Naive thymus-derived CD4-positive, alpha-beta T cell (primary cell): ENCODE measurements around the gene CDYL2. TPM values are rescaled to one million over a fixed set of nuclear protein-coding genes. Genes with fewer than 3 reads are reported as not detected.

Experiments used
- ATAC-seq: fragments of 150-1000 bp; cut with Tn5 transposase; 2 replicates; pipeline ENCODE4 v1.10.0; 2021; ENCODE audit warnings: mild to moderate bottlenecking, moderate library complexity
- CTCF ChIA-PET: fragments of 350-600 bp; sonication (Branson Sonifier 250); formaldehyde crosslinking; loops from one replicate; lab custom pipeline; 2021; ENCODE audit warnings: antibody characterized with exemption; lab: Charles Lee
- POLR2A ChIA-PET: fragments of 350-600 bp; sonication (Branson Sonifier 250); formaldehyde crosslinking; loops from one replicate; lab custom pipeline; 2021; ENCODE audit warnings: antibody characterized with exemption, inconsistent platforms; lab: Charles Lee
- DNase-seq, 9 donors: peaks; one replicate each; pipeline versions ENCODE4 v3.0.0 to v3.0.0-alpha.2; 2020 to 2022; ENCODE audit warnings: mixed read lengths in 1 of 9
- H3K27ac ChIP-seq: one replicate; pipeline ENCODE4 v1.7.0; 2013; ENCODE audit warnings: mild to moderate bottlenecking, low read depth, low read length, moderate library complexity
- H3K27me3 ChIP-seq, 2 donors: one replicate each; pipeline ENCODE4 v1.7.0; 2013; ENCODE audit warnings: low read length in 2 of 2, mild to moderate bottlenecking in 2 of 2, moderate library complexity in 2 of 2; ENCODE audit not compliant: control insufficient read depth in 2 of 2, insufficient read depth in 2 of 2
- H3K36me3 ChIP-seq, 3 experiments: 1 replicate in 2 of 3; 2 replicates in 1 of 3; pipeline ENCODE4 v1.7.0; 2013; ENCODE audit warnings: low read length in 3 of 3, mild to moderate bottlenecking in 3 of 3, moderate library complexity in 1 of 3; ENCODE audit not compliant: insufficient read depth in 3 of 3, control insufficient read depth in 2 of 3
- H3K4me1 ChIP-seq, 2 donors: one replicate each; pipeline ENCODE4 v1.7.0; 2013; ENCODE audit warnings: low read length in 2 of 2, mild to moderate bottlenecking in 2 of 2, moderate library complexity in 1 of 2; ENCODE audit not compliant: control insufficient read depth in 2 of 2, insufficient read depth in 2 of 2
- H3K4me3 ChIP-seq: 2 replicates; pipeline ENCODE4 v1.7.0; 2013; ENCODE audit warnings: mild to moderate bottlenecking, low read length
- H3K9me3 ChIP-seq, 3 experiments: 1 replicate in 2 of 3; 2 replicates in 1 of 3; pipeline ENCODE4 v1.7.0; 2013; ENCODE audit warnings: low read length in 3 of 3; ENCODE audit not compliant: control insufficient read depth in 2 of 3
- H3K27ac Mint-ChIP-seq, 9 donors: one replicate each; pipeline ENCODE4 v1.8.0; 2020 to 2022; ENCODE audit warnings: mixed read lengths in 9 of 9, mild to moderate bottlenecking in 8 of 9, moderate library complexity in 5 of 9, inconsistent platforms in 2 of 9
- H3K27me3 Mint-ChIP-seq, 5 donors: one replicate each; pipeline ENCODE4 v1.8.0; 2021 to 2022; ENCODE audit warnings: mixed read lengths in 5 of 5, mild to moderate bottlenecking in 1 of 5
- H3K36me3 Mint-ChIP-seq, 5 donors: one replicate each; pipeline ENCODE4 v1.8.0; 2020 to 2022; ENCODE audit warnings: mixed read lengths in 5 of 5, mild to moderate bottlenecking in 3 of 5, inconsistent platforms in 1 of 5
- H3K4me1 Mint-ChIP-seq, 7 donors: one replicate each; pipeline ENCODE4 v1.8.0; 2020 to 2022; ENCODE audit warnings: mixed read lengths in 7 of 7, mild to moderate bottlenecking in 3 of 7, inconsistent platforms in 1 of 7
- H3K4me3 Mint-ChIP-seq, 10 donors: one replicate each; pipeline ENCODE4 v1.8.0; 2020 to 2022; ENCODE audit warnings: mild to moderate bottlenecking in 10 of 10, mixed read lengths in 10 of 10, moderate library complexity in 6 of 10, inconsistent platforms in 2 of 10
- H3K9me3 Mint-ChIP-seq, 11 donors: one replicate each; pipeline ENCODE4 v1.8.0; 2020 to 2022; ENCODE audit warnings: mixed read lengths in 11 of 11, mild to moderate bottlenecking in 4 of 11, inconsistent platforms in 1 of 11, moderate library complexity in 1 of 11
- intact Hi-C, 2 donors: fragments of 100-400 bp; cut with micrococcal nuclease; formaldehyde crosslinking; loops; one replicate each; pipeline ENCODE4 v1.15.1; 2023
- polyA plus RNA-seq, 2 donors: library from polyadenylated mRNA; unstranded; fragments of 300-500 nt; fragmentation: Illumina TruSeq; gene quantifications; one replicate each; pipeline ENCODE4 v1.2.3, GENCODE V29; 2021
- total RNA-seq, 6 experiments: library from RNA in 5 of 6; stranded (reverse) in 5 of 6; gene quantifications; 1 replicate in 5 of 6; 2 replicates in 1 of 6; pipeline ENCODE4 v1.2.3 and lab custom pipeline; 2021 to 2026

Gene CDYL2
- total and polyA plus RNA-seq, 7 experiments from 2014 or later: 0.61 to 71.3 (median 21.0) TPM

- DNase-seq (no peak), ATAC-seq (no peak)
- H3K9me3 Mint-ChIP-seq: peaks cover 0 to 21% (median 14%) of the 10 kb centered on the region in 11 donors
- Histone ChIP-seq H3K4me1 (no peaks in the 10 kb centered on the region), H3K27me3 (no peaks in the 10 kb centered on the region), H3K36me3 (no peaks in the 10 kb centered on the region), H3K9me3 (no peaks in the 10 kb centered on the region), H3K4me3 (no peak overlapping the region), H3K27ac (no peak overlapping the region)
- POLR2A ChIA-PET: no interaction called here
- H3K27me3 Mint-ChIP-seq: no peaks in the 10 kb centered on the region
- H3K27ac Mint-ChIP-seq: no peak overlapping the region
- H3K36me3 Mint-ChIP-seq: peaks cover 3 to 47% (median 10%) of the 10 kb centered on the region in 5 donors
- intact Hi-C loops: no loop called here
- H3K4me1 Mint-ChIP-seq: peaks cover 0 to 5% (median 0%) of the 10 kb centered on the region in 7 donors
- CTCF ChIA-PET: no interaction called here
- no peak overlapping the region for H3K4me3 Mint-ChIP-seq
Observed at GRCh38 chr16:80639636-80640035, 164.8 kb downstream of the CDYL2 start.

- H3K27ac Mint-ChIP-seq: no peak overlapping the region
- intact Hi-C loops: no loop called here
- H3K9me3 Mint-ChIP-seq: peaks cover 0 to 21% (median 9%) of the 10 kb centered on the region in 11 donors
- Histone ChIP-seq H3K36me3 (no peaks in the 10 kb centered on the region), H3K4me1 (no peaks in the 10 kb centered on the region), H3K27ac (no peak overlapping the region), H3K9me3 (no peaks in the 10 kb centered on the region), H3K4me3 (no peak overlapping the region), H3K27me3 (no peaks in the 10 kb centered on the region)
- no peak for ATAC-seq
- H3K27me3 Mint-ChIP-seq: no peaks in the 10 kb centered on the region
- no peak overlapping the region for H3K4me3 Mint-ChIP-seq
- peaks cover 0 to 5% (median 0%) of the 10 kb centered on the region in 7 donors for H3K4me1 Mint-ChIP-seq
- CTCF ChIA-PET: no interaction called here
- peaks cover 3 to 45% (median 6%) of the 10 kb centered on the region in 5 donors for H3K36me3 Mint-ChIP-seq
- POLR2A ChIA-PET: no interaction called here
- DNase-seq: no peak
Observed at GRCh38 chr16:80637621-80638020, 166.8 kb downstream of the CDYL2 start.

GRCh38 chr16:80631581-80631980, 172.8 kb downstream of the CDYL2 start:
- Mint-ChIP-seq H3K27me3 (no peaks in the 10 kb centered on the region), H3K9me3 (peaks cover 0 to 37% (median 10%) of the 10 kb centered on the region in 11 donors), H3K36me3 (peaks cover 19 to 71% (median 29%) of the 10 kb centered on the region in 5 donors), H3K4me3 (no peak overlapping the region), H3K4me1 (peaks cover 0 to 5% (median 0%) of the 10 kb centered on the region in 7 donors), H3K27ac (no peak overlapping the region)
- Histone ChIP-seq H3K4me3 (no peak overlapping the region), H3K4me1 (no peaks in the 10 kb centered on the region), H3K9me3 (no peaks in the 10 kb centered on the region), H3K27ac (no peak overlapping the region), H3K36me3 (no peaks in the 10 kb centered on the region), H3K27me3 (no peaks in the 10 kb centered on the region)
- ChIA-PET CTCF (no interaction called here), POLR2A (no interaction called here)
- ATAC-seq (no peak), DNase-seq (no peak)
- intact Hi-C loops: no loop called here

GRCh38 chr16:80628254-80628653, 176.1 kb downstream of the CDYL2 start:
- DNase-seq (no peak), ATAC-seq (no peak)
- peaks cover 20 to 74% (median 41%) of the 10 kb centered on the region in 5 donors for H3K36me3 Mint-ChIP-seq
- Histone ChIP-seq H3K9me3 (no peaks in the 10 kb centered on the region), H3K27me3 (no peaks in the 10 kb centered on the region), H3K27ac (no peak overlapping the region), H3K4me3 (no peak overlapping the region), H3K36me3 (no peaks in the 10 kb centered on the region), H3K4me1 (no peaks in the 10 kb centered on the region)
- no peak overlapping the region for H3K27ac Mint-ChIP-seq
- intact Hi-C loops: no loop called here
- H3K4me1 Mint-ChIP-seq: peaks cover 0 to 5% (median 0%) of the 10 kb centered on the region in 7 donors
- ChIA-PET POLR2A (no interaction called here), CTCF (no interaction called here)
- H3K27me3 Mint-ChIP-seq: no peaks in the 10 kb centered on the region
- no peak overlapping the region for H3K4me3 Mint-ChIP-seq
- H3K9me3 Mint-ChIP-seq: peaks cover 1 to 27% (median 7%) of the 10 kb centered on the region in 11 donors

GRCh38 chr16:80627108-80627507, 177.3 kb downstream of the CDYL2 start:
- Histone ChIP-seq H3K27ac (no peak overlapping the region), H3K4me1 (no peaks in the 10 kb centered on the region), H3K36me3 (no peaks in the 10 kb centered on the region), H3K4me3 (no peak overlapping the region), H3K27me3 (no peaks in the 10 kb centered on the region), H3K9me3 (no peaks in the 10 kb centered on the region)
- POLR2A ChIA-PET: no interaction called here
- no peak for ATAC-seq
- no peak overlapping the region for H3K27ac Mint-ChIP-seq
- H3K4me3 Mint-ChIP-seq: no peak overlapping the region
- intact Hi-C loops: no loop called here
- peaks cover 20 to 67% (median 40%) of the 10 kb centered on the region in 5 donors for H3K36me3 Mint-ChIP-seq
- CTCF ChIA-PET: no interaction called here
- peaks cover 0 to 6% (median 0%) of the 10 kb centered on the region in 7 donors for H3K4me1 Mint-ChIP-seq
- peaks cover 1 to 25% (median 7%) of the 10 kb centered on the region in 11 donors for H3K9me3 Mint-ChIP-seq
- DNase-seq: no peak
- H3K27me3 Mint-ChIP-seq: no peaks in the 10 kb centered on the region

- Histone ChIP-seq H3K9me3 (no peaks in the 10 kb centered on the region), H3K27ac (no peak overlapping the region), H3K27me3 (no peaks in the 10 kb centered on the region), H3K4me1 (no peaks in the 10 kb centered on the region), H3K36me3 (no peaks in the 10 kb centered on the region), H3K4me3 (no peak overlapping the region)
- ATAC-seq (no peak), DNase-seq (no peak)
- no peak overlapping the region for H3K4me3 Mint-ChIP-seq
- intact Hi-C loops: no loop called here
- peaks cover 0 to 6% (median 0%) of the 10 kb centered on the region in 7 donors for H3K4me1 Mint-ChIP-seq
- H3K27me3 Mint-ChIP-seq: no peaks in the 10 kb centered on the region
- no peak overlapping the region for H3K27ac Mint-ChIP-seq
- H3K9me3 Mint-ChIP-seq: peaks cover 0 to 15% (median 7%) of the 10 kb centered on the region in 11 donors
- ChIA-PET CTCF (no interaction called here), POLR2A (no interaction called here)
- peaks cover 11 to 41% (median 30%) of the 10 kb centered on the region in 5 donors for H3K36me3 Mint-ChIP-seq
Observed at GRCh38 chr16:80623376-80623775, 181.0 kb downstream of the CDYL2 start.

GRCh38 chr16:80622007-80622406, 182.4 kb downstream of the CDYL2 start:
- intact Hi-C loops: no loop called here
- Mint-ChIP-seq H3K4me3 (no peak overlapping the region), H3K4me1 (peaks cover 0 to 6% (median 0%) of the 10 kb centered on the region in 7 donors), H3K27me3 (no peaks in the 10 kb centered on the region), H3K27ac (no peak overlapping the region), H3K9me3 (peaks cover 0 to 8% (median 6%) of the 10 kb centered on the region in 11 donors), H3K36me3 (peaks cover 5 to 41% (median 22%) of the 10 kb centered on the region in 5 donors)
- no peaks in the 10 kb centered on the region for H3K4me1 ChIP-seq
- H3K9me3 ChIP-seq: no peaks in the 10 kb centered on the region
- H3K27me3 ChIP-seq: no peaks in the 10 kb centered on the region
- DNase-seq (no peak), ATAC-seq (no peak)
- no peaks in the 10 kb centered on the region for H3K36me3 ChIP-seq
- H3K4me3 ChIP-seq: no peak overlapping the region
- POLR2A ChIA-PET: no interaction called here
- no peak overlapping the region for H3K27ac ChIP-seq
- CTCF ChIA-PET: no interaction called here
